ENCODE results near the gene GRIK2. TPM values are rescaled to one million over a fixed set of nuclear protein-coding genes. Genes with fewer than 3 reads are reported as not detected.
A peak's percentile ranks its signal among the peaks of the same experiment; 100 is the strongest.
"Not testable (repeated sequence)": the region's sequence is repeated elsewhere in the genome, so short reads cannot be mapped to it uniquely, and the experiment has no call there.

The GRIK2 gene
- polyA plus RNA-seq (ENCODE audit: insufficient read length in 4 of 4), result 10 to 100 TPM; 13.4 to 16.9 (median 15.1) TPM

- no peak for DNase-seq (ENCODE audit: low read depth in 4 of 4, low spot score in 3 of 4)
Observed at GRCh38 chr6:101393251-101393828, at the start of gene GRIK2. TSS of gene GRIK2 (plus strand) at chr6:101393708.

- no peak for DNase-seq (ENCODE audit: low read depth in 4 of 4, low spot score in 3 of 4)
Observed at GRCh38 chr6:101344885-101345284, 48.6 kb upstream of the GRIK2 start.

- DNase-seq (ENCODE audit: low read depth in 4 of 4, low spot score in 3 of 4), result no peak
Observed at GRCh38 chr6:101348816-101349215, 44.7 kb upstream of the GRIK2 start.

GRCh38 chr6:101350631-101351030 lies 42.9 kb upstream of the GRIK2 start:
- not testable (repeated sequence) for DNase-seq (ENCODE audit: low read depth in 4 of 4, low spot score in 3 of 4)

- DNase-seq (ENCODE audit: low read depth in 4 of 4, low spot score in 3 of 4), result no peak
Observed at GRCh38 chr6:101351173-101351572, 42.3 kb upstream of the GRIK2 start.

- no peak for DNase-seq (ENCODE audit: low read depth in 4 of 4, low spot score in 3 of 4)
Observed at GRCh38 chr6:101352316-101352715, 41.2 kb upstream of the GRIK2 start.

GRCh38 chr6:101365181-101365580 lies 28.3 kb upstream of the GRIK2 start:
- DNase-seq (ENCODE audit: low read depth in 4 of 4, low spot score in 3 of 4), result no peak

GRCh38 chr6:101379926-101380325 lies 13.6 kb upstream of the GRIK2 start:
- no peak for DNase-seq (ENCODE audit: low read depth in 4 of 4, low spot score in 3 of 4)

GRCh38 chr6:101380897-101381630 lies 12.4 kb upstream of the GRIK2 start:
- no peak for DNase-seq (ENCODE audit: low read depth in 4 of 4, low spot score in 3 of 4)

- DNase-seq (ENCODE audit: low read depth in 4 of 4, low spot score in 3 of 4), result not testable (repeated sequence)
Observed at GRCh38 chr6:101383747-101384146, 9.8 kb upstream of the GRIK2 start.

- DNase-seq (ENCODE audit: low read depth in 4 of 4, low spot score in 3 of 4), result no peak
Observed at GRCh38 chr6:101386982-101387381, 6.5 kb upstream of the GRIK2 start.

- DNase-seq (ENCODE audit: low read depth in 4 of 4, low spot score in 3 of 4), result no peak
Observed at GRCh38 chr6:101391772-101392585, 1.5 kb upstream of the GRIK2 start.

GRCh38 chr6:101392586-101393230 lies 800 bp upstream of the GRIK2 start:
- DNase-seq (ENCODE audit: low read depth in 4 of 4, low spot score in 3 of 4), result peak in 1 of 4 donors; percentile 34

- no peak for DNase-seq (ENCODE audit: low read depth in 4 of 4, low spot score in 3 of 4)
Observed at GRCh38 chr6:101393829-101394251, 332 bp downstream of the GRIK2 start.

GRCh38 chr6:101394936-101395335 lies 1.4 kb downstream of the GRIK2 start:
- DNase-seq (ENCODE audit: low read depth in 4 of 4, low spot score in 3 of 4), result no peak

- DNase-seq (ENCODE audit: low read depth in 4 of 4, low spot score in 3 of 4), result no peak
Observed at GRCh38 chr6:101395345-101395744, 1.8 kb downstream of the GRIK2 start.

- DNase-seq (ENCODE audit: low read depth in 4 of 4, low spot score in 3 of 4), result peak in 1 of 4 donors; percentile 74
Observed at GRCh38 chr6:101396548-101397173, 3.2 kb downstream of the GRIK2 start.

GRCh38 chr6:101397199-101397598 lies 3.7 kb downstream of the GRIK2 start:
- DNase-seq (ENCODE audit: low read depth in 4 of 4, low spot score in 3 of 4), result no peak

GRCh38 chr6:101398716-101399615 lies 5.5 kb downstream of the GRIK2 start:
- DNase-seq (ENCODE audit: low read depth in 4 of 4, low spot score in 3 of 4), result no peak
